GM21526 (cell line): Measurements from ENCODE around the gene ERMP1.

ENCODE experiments used
- ATAC-seq: cut with Tn5 transposase; IDR thresholded peaks from one replicate; pipeline ENCODE4 v1.9.1; 2021; ENCODE audit warnings: moderate library complexity; ENCODE audit not compliant: unreplicated experiment, low FRiP score

ERMP1 gene

GRCh38 chr9:5857928-5858327 is 25.0 kb upstream of the ERMP1 start:
- ATAC-seq, result no peak

- ATAC-seq, result no peak
These were observed 21.3 kb upstream of the ERMP1 start for GRCh38 chr9:5854063-5854790.

- no peak for ATAC-seq
These were observed 20.7 kb upstream of the ERMP1 start for GRCh38 chr9:5853617-5854016.

GRCh38 chr9:5852987-5853386 is 20.1 kb upstream of the ERMP1 start:
- ATAC-seq, result no peak

DNA sequence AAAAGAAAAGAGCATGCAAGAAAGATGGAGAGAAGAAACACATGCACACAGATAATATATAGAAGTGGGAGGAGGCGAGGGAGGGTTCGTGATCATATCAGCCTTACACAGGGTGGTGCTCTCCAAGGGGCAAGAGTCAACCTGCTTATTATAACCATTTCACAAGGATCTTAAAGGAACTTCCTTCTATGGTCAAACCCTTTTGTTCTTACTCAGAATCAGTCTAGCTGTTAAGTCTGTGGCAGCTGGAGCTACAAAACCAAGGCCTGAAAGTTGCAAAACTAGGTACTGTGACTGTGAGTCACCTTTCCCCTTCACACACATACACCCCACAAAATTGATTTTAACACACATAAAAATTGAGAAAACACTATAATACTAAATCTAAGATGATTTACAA is 18.5 kb upstream of the ERMP1 start:
- ATAC-seq, result peak; percentile 90

DNA sequence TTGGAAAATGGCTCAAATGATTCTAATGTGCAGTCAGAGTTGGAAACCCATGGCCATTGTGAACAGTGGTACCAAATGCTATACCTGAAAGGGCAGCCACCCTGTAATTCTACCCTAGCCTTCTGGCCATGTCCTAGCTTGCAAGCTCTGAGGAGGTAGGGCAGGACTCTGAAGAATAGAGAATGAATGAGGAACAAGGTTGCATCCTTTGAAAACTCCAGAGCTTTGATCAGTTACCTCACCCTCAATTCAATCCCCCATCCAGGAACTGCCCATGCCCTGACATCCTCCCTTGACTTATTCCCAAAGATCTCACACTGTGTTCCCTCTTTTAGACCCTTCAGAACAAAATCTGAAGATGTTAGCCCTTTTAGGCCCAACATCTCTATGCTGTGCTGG is 17.8 kb upstream of the ERMP1 start:
- no peak for ATAC-seq

DNA sequence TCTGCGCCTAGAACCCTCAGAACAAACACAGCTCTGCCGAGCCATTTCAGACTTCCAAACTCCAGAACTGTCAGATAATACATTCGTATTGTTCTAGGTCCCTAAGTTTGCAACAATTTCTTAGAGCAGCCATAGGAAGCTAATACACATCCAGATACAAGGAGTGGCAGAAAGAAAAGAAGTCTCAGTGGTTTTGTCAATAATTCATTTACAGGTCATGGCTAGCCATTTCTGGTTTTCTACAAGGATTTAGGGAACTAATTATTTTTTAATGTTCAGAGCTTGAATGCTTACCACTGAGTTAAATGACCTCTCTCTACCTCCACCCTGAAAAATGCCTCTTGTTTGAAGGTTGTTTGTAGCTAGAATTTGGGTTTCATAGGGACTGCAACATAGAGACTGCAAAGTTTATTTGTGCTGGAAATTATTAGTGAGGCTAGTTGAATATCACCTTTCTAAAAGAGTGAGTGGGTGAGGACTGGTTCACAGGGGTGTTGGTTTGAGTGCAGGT is 15.5 kb upstream of the ERMP1 start:
- ATAC-seq, result no peak

GRCh38 chr9:5846501-5846921 is 13.6 kb upstream of the ERMP1 start:
- no peak for ATAC-seq

DNA sequence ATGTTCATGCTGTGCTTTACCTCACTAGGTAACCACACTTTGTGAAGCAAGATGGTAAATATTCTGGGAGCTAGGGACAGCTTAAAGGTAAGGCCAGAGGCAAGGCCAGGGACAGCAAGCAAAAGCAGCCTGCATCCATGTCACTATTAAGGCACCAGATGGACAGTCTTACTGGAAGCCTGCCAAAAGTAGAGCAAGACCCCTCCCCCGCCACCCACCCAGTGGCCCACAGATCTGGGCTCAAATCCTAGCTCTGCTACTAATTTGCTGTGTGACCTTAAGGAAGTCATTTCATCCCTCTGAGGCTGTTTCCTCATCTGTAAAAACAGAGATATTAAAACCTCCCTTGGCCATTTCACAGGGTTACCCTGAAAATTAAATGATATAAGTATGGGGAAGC is 13.2 kb upstream of the ERMP1 start:
- ATAC-seq, result no peak

DNA sequence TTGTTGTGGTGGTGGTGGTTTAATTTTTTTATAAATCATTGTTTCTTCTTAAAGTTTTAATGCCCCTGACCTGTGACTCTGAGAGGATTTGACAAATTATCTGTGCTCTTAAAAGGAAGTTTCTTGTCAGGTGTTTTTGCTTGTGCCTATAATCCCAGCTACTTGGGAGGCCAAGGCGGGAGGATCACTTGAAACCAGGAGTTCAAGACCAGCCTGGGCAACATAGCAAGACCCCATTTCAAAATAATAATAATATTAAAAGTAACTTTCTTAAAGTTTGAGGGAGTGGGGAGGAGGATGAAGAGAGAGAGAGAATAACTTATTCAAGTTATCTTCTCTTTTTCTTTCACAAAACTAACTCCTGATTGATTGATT is 12.2 kb upstream of the ERMP1 start:
- no peak for ATAC-seq

DNA sequence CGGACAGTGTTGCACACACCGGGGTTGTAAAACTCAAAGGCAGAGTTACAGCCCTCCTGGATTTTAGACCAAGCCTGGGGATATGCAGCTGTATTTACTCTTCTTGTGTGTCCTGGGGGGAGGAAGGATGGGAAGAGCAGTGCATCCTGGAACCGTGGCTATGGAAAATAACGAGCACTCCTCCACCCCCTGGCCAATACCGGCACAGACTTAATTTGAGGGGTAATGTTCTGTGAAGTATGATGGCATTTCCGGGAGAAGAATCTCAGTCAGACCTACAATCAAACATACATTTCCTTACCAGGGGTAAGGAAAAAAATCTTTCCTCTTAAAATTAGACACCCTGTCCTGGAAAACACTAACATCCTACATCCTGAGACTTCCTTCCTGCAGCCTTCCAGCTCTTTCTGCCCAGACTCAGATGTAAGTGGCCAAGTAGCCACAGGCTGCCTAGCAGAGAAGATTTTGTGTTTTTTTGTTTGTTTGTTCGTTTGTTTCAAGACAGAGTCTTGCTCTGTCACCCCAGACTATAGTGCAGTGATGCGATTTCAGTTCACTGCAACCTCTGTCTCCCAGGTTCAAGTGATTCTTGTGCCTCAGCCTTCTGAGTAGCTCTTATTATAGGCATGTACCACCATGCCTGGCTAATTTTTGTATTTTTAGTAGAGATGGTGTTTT is 11.0 kb upstream of the ERMP1 start:
- no peak for ATAC-seq

DNA sequence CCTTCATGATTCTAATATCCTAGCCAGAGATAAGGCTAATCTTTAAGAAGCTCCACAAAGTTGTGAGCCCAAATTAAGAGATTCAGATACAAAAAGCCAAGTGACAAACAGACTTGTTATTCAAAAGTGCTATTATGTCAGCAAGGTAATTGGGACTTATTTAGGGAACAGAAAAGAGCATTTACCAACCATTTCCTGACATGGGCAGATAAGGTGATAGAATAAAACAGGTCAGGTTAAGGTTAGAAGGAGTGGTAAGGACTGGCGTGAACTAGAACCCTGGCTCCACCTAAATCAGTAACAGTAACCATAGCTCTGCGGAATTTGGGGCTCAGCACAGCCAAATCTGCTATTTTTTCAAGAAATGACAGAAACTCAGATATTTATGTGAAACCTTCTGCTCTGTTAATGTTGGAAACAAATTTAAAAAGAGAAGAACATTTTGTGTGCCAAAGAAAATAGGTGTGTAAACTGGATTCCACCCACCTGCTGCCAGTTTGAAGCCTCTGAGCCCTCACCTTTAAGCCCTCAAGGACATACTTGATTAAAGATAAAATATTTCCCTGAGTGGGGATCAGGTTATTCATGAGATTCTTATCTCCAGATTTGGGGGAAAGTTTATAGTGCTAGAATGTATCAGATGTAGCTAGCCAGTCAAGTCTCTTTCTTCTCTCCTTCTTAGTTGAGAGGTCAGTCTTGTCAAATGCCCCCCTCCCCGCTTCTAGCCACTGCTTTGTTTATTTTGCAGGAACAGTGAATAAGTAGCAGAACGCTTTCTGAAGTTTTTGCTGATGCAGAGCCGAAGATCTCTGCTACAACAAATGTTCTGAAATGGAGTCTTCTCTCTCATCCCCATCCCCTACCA is 10.2 kb upstream of the ERMP1 start:
- no peak for ATAC-seq

DNA sequence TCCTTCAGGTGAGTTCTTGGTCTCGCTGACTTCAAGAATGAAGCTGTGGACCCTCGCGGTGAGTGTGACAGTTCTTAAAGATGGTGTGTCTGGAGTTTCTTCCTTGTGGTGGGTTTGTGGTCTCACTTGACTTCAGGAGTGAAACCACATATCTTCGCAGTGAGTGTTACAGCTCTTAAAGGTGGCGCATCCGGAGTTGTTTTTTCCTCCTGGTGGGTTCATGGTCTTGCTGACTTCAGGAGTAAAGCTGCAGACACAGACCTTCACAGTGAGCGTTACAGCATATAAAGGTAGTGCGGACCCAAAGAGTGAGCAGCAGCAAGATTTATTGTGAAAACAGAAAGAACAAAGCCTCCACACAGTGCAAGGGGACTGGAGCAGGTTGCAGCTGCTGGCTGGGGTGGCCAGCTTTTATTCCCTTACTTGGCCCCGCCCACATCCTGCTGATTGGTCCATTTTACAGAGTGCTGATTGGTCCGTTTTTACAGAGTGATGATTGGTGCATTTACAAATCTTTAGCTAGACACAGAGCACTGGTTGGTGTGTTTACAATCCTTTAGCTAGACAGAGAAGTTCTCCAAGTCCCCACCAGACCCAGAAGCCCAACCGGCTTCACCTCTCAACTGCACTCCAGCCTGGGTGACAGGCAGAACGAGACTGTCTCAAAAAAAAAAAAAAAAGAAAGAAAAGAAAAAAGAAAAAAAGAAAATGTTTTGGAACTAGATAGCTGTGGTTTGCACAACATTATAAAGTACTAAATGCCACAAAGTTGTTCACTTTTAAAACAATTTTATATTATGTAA is 9.1 kb upstream of the ERMP1 start:
- ATAC-seq, result no peak

DNA sequence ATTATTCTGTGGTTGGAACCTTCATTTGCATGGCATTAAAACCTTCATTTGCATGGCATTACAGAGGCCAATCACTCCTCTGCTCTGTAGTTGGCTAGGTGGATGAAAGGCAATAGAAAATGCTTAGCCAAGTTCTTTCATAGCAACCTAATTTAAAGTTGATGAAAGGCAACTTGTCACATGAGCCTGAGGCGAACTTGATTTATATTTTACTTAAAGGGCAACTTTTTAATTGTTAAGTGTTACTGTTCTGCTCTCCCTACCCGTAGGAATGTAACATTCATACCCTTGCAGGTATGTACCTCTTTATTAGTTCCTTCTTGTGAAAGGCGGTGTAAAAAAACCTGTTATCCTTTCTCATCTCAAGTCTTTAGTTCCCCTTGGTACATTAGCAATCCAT is 7.9 kb upstream of the ERMP1 start:
- ATAC-seq, result no peak

GRCh38 chr9:5839572-5839902 is 6.6 kb upstream of the ERMP1 start:
- no peak for ATAC-seq

GRCh38 chr9:5838884-5839571 is 6.1 kb upstream of the ERMP1 start:
- ATAC-seq, result no peak

DNA sequence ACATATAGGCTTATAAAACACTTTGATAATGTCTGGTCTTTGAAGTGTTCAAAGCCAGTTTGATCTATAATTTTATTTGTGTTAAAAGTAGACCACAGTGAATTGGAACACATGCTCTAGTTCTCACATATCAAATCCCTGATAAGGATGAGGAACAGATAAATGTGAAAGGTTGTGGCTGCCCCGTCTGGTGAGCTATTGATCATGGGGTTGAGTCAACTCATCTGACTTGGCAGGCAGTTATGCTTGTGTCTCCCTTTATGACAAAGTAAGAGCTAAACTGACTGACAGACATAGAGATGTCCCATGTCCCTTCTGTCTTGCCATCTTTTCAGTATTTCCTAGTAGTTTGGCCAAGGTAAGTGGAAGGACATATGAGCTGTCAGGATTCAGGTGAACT is 2.9 kb upstream of the ERMP1 start:
- no peak for ATAC-seq

DNA sequence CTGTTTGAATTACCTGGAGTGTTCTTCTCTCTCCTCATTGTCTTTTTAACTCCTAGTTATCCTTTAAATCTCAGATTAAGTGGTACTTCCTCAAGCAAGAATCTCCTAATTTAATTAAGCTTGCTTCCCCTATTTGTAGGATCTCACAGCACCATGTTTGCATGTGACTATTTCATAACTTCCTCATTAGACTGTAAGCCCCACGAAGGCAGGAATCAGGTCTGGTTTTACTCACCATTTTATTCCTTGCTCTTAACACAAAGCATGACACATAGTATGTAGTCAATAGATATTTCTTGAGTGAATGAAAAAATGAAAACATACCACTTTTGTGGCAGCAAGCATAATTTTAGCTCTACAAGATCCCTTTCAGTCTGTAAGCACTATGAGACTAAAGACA is 1.3 kb upstream of the ERMP1 start:
- ATAC-seq, result no peak

GRCh38 chr9:5832071-5832537 is 813 bp downstream of the ERMP1 start:
- ATAC-seq, result peak; percentile 32
